Measurements from ENCODE around the gene CAMK1D.
A peak's percentile ranks its signal among the peaks of the same experiment; 100 is the strongest.

CAMK1D gene

DNA sequence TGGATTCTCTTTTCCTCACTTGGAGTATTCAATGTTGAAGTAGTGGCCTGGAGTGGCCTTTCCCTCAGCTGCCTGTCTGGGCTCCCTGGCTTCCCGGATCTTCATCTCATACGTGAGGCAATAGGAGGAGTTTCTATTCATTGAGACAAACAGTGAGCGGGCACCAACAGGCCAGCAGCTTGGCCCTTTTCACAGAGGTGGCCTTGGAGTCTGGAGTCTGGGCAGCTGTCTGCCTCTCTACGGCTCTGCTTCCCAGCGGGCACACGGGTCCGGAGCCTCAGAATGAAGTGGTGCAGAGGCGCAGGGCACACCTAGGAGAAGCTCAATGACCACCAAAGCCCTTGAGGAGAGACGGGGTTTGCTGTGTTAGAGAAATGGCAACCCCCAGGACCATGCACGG lies 482.7 kb downstream of the CAMK1D start:
- no peak overlapping the region for H3K4me3 ChIP-seq (ENCODE audit: low read depth, low read length)
- in situ Hi-C loops (cut with HindIII; ENCODE audit: low sequenced_read_pairs), result no loop called here
- DNase-seq (ENCODE audit: low read depth, low spot score), result no peak
- TF ChIP-seq, protein P1, sequence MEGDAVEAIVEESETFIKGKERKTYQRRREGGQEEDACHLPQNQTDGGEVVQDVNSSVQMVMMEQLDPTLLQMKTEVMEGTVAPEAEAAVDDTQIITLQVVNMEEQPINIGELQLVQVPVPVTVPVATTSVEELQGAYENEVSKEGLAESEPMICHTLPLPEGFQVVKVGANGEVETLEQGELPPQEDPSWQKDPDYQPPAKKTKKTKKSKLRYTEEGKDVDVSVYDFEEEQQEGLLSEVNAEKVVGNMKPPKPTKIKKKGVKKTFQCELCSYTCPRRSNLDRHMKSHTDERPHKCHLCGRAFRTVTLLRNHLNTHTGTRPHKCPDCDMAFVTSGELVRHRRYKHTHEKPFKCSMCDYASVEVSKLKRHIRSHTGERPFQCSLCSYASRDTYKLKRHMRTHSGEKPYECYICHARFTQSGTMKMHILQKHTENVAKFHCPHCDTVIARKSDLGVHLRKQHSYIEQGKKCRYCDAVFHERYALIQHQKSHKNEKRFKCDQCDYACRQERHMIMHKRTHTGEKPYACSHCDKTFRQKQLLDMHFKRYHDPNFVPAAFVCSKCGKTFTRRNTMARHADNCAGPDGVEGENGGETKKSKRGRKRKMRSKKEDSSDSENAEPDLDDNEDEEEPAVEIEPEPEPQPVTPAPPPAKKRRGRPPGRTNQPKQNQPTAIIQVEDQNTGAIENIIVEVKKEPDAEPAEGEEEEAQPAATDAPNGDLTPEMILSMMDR (IDR thresholded peaks at IDR 0.05; ENCODE audit: low read depth, low read length), result no peak

DNA sequence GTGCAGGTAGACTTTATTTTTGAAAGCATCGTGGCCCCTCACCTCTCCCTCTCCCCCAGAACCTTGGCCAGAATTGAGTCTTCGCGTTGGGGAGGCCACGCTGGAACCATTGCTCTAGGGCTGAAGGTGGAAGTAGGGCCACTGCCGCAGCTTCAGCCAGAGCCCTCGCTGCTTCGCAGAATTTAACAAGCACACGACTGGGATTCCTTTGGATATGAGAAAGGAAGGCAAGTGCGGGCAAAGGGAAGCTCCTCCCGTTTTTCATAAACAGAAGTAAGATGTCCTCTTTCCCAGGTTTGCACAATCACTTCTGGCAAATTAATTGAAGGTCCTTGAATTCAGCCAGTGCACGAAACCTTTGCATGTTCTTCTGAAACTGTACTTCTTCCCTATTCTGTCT lies 484.1 kb downstream of the CAMK1D start:
- TF ChIP-seq, protein P1 (IDR thresholded peaks at IDR 0.05; ENCODE audit: low read depth, low read length), result no peak
- DNase-seq (ENCODE audit: low read depth, low spot score), result no peak
- in situ Hi-C loops (cut with HindIII; ENCODE audit: low sequenced_read_pairs), result no loop called here
- no peak overlapping the region for H3K4me3 ChIP-seq (ENCODE audit: low read depth, low read length)

DNA sequence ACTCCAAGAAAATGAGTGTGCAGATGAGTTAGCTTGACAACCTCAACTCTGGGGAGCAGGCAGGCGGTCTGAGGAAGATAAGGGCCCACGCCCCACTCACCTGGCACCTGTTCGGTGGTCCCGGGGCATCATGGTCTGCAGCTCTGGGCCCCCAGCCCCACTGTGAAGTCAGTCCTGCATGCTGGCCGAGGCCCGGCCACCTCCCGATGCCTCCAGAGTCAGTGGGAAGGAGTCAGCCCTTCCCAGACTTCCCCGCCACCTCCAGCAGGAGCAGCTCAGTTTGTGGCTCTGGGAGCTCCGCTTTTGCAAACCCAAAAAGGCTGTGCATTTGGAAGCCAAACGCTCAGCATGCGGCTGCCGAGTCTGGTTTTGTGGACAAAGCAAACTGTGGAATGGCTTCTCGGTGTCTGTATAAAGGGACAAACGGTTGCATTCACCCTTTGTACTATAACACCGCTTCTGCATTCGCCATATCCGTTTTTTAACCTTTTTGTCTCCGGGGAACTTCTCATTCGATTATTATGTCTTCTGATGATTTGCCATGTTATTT lies 484.8 kb downstream of the CAMK1D start:
- H3K4me3 ChIP-seq (ENCODE audit: low read depth, low read length), result no peak overlapping the region
- TF ChIP-seq, protein P1 (IDR thresholded peaks at IDR 0.05; ENCODE audit: low read depth, low read length), result no peak
- in situ Hi-C loops (cut with HindIII; ENCODE audit: low sequenced_read_pairs), result no loop called here
- DNase-seq (ENCODE audit: low read depth, low spot score), result no peak

DNA sequence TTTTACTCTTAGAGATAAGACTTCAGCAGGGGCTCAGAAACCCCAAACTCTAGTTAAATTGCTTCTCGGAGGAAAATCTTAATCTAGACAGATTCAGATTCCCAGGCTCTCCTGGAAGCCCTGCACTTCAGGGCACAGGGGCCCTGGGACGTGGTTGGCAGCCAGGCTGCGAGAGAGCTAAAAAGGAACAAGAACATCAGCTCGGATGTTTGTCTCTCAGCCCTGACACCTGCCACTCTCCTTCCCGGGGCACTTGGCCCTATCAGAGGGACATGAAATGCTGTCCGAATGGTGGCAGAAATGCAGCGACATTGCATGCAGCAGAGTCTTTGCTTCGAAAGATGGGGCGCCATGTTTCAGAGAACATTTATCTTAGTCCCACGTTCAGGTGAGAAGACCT lies 485.4 kb downstream of the CAMK1D start:
- in situ Hi-C loops (cut with HindIII; ENCODE audit: low sequenced_read_pairs), result no loop called here
- TF ChIP-seq, protein P1 (IDR thresholded peaks at IDR 0.05; ENCODE audit: low read depth, low read length), result no peak
- no peak for DNase-seq (ENCODE audit: low read depth, low spot score)
- H3K4me3 ChIP-seq (ENCODE audit: low read depth, low read length), result no peak overlapping the region

DNA sequence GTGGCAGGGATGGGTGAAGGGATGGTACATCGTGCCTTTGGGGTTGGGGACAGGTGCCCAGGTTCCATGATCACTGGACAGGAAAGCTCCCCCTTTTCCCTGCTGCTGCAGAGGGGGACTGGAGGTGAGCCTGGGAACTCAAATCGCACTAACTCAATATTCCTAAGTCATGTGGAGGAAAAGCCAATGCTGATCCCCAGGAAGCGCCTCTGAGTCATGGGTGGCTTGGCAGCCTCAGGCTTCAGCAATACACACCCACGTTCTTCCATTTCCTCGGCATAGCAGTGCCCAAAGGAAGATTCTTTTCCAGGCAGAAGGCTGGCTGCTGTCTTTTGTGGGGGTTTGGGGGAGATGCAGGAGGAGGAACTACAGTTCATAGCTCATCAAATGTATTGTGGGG lies 486.4 kb downstream of the CAMK1D start:
- TF ChIP-seq, protein P1 (IDR thresholded peaks at IDR 0.05; ENCODE audit: low read depth, low read length), result no peak
- in situ Hi-C loops (cut with HindIII; ENCODE audit: low sequenced_read_pairs), result no loop called here
- no peak overlapping the region for H3K4me3 ChIP-seq (ENCODE audit: low read depth, low read length)
- peak; percentile 62 for DNase-seq (ENCODE audit: low read depth, low spot score)

DNA sequence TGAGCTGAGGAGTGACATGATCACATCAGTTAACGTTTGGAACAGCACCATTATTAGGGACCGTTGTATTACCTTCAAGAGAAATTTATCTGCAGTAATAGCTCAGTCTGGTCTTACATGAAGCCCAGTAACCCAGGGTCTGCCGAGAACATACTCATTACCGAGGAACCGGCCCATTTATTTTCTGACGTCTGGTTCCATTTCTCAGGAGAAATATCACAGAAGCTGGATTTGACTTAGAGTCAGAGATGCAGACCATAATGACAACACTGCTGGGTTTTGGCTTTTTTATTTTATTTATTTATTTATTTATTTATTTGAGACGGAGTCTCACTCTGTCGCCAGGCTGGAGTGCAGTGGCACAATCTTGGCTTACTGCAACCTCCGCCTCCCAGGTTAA lies 489.0 kb downstream of the CAMK1D start:
- no peak overlapping the region for H3K4me3 ChIP-seq (ENCODE audit: low read depth, low read length)
- no peak for DNase-seq (ENCODE audit: low read depth, low spot score)
- in situ Hi-C loops (cut with HindIII; ENCODE audit: low sequenced_read_pairs), result no loop called here
- TF ChIP-seq, protein P1 (IDR thresholded peaks at IDR 0.05; ENCODE audit: low read depth, low read length), result no peak

All from astrocyte of the spinal cord (primary cell).